Loucy (cell line): ENCODE measurements around the gene CRYBB1.

Experiments used
- H2AFZ ChIP-seq: fragments of 200-600 bp; sonication (generic); 2 replicates; pipeline ENCODE4 v1.6.0; 2016; ENCODE audit warnings: antibody characterized with exemption, mild to moderate bottlenecking, low read length, moderate library complexity
- H3F3A ChIP-seq: fragments of 200-600 bp; 2 replicates; pipeline ENCODE4 v1.6.0; 2016; ENCODE audit warnings: antibody characterized with exemption, low read depth, mild to moderate bottlenecking
- H3K27me3 ChIP-seq: fragments of 200-600 bp; sonication (generic); 2 replicates; pipeline ENCODE4 v1.6.1; 2014; ENCODE audit warnings: low read length, mild to moderate bottlenecking; ENCODE audit not compliant: insufficient read depth, poor library complexity, severe bottlenecking
- H3K36me3 ChIP-seq: fragments of 200-600 bp; sonication (generic); 2 replicates; pipeline ENCODE4 v1.6.1; 2016; ENCODE audit warnings: low read length; ENCODE audit not compliant: insufficient read depth
- H3K4me1 ChIP-seq: fragments of 200-600 bp; sonication (generic); 2 replicates; pipeline ENCODE4 v1.5.1; 2014; ENCODE audit warnings: low read length, mild to moderate bottlenecking; ENCODE audit not compliant: insufficient read depth, poor library complexity, severe bottlenecking
- H3K4me2 ChIP-seq: fragments of 200-600 bp; sonication (generic); 2 replicates; pipeline ENCODE4 v1.6.0; 2014; ENCODE audit warnings: antibody characterized with exemption, low read length, low read depth, mild to moderate bottlenecking; ENCODE audit not compliant: poor library complexity, severe bottlenecking
- H3K4me3 ChIP-seq: fragments of 200-600 bp; sonication (generic); 2 replicates; pipeline ENCODE4 v1.5.1; 2014; ENCODE audit warnings: low read length, mild to moderate bottlenecking, mixed read lengths; ENCODE audit not compliant: poor library complexity, severe bottlenecking
- H3K79me2 ChIP-seq: fragments of 200-600 bp; sonication (generic); 2 replicates; pipeline ENCODE4 v1.6.1; 2014; ENCODE audit warnings: low read length; ENCODE audit not compliant: insufficient read depth
- H3K9ac ChIP-seq: fragments of 200-600 bp; sonication (generic); 2 replicates; pipeline ENCODE4 v1.6.0; 2014; ENCODE audit warnings: mild to moderate bottlenecking, low read depth, low read length, moderate library complexity; ENCODE audit not compliant: poor library complexity, severe bottlenecking
- H3K9me2 ChIP-seq: fragments of 200-600 bp; sonication (generic); replicated peaks from 2 replicates; pipeline ENCODE4 v1.6.1; 2016; ENCODE audit warnings: low read depth, low read length, mixed read lengths
- H3K9me3 ChIP-seq: fragments of 200-600 bp; sonication (generic); 2 replicates; pipeline ENCODE4 v1.6.1; 2014; ENCODE audit warnings: mild to moderate bottlenecking, antibody characterized with exemption, low read length, low read depth; ENCODE audit not compliant: insufficient read depth
- H4K20me1 ChIP-seq: fragments of 200-600 bp; sonication (generic); 2 replicates; pipeline ENCODE4 v1.6.0; 2014; ENCODE audit warnings: antibody characterized with exemption, low read length, mild to moderate bottlenecking; ENCODE audit not compliant: insufficient read depth, poor library complexity, severe bottlenecking
- EZH2phosphoT487 ChIP-seq: fragments of 200-600 bp; IDR thresholded peaks from 2 replicates; pipeline ENCODE4 v1.6.1; 2018; ENCODE audit warnings: antibody characterized with exemption, mild to moderate bottlenecking, moderate library complexity, borderline replicate concordance
- TF ChIP-seq, protein P1 (sequence below): fragments of 200-600 bp; sonication (generic); conservative IDR thresholded peaks from 2 replicates; pipeline ENCODE4 v1.5.1; 2014; ENCODE audit warnings: mild to moderate bottlenecking, antibody characterized with exemption, low read length

The CRYBB1 gene

DNA sequence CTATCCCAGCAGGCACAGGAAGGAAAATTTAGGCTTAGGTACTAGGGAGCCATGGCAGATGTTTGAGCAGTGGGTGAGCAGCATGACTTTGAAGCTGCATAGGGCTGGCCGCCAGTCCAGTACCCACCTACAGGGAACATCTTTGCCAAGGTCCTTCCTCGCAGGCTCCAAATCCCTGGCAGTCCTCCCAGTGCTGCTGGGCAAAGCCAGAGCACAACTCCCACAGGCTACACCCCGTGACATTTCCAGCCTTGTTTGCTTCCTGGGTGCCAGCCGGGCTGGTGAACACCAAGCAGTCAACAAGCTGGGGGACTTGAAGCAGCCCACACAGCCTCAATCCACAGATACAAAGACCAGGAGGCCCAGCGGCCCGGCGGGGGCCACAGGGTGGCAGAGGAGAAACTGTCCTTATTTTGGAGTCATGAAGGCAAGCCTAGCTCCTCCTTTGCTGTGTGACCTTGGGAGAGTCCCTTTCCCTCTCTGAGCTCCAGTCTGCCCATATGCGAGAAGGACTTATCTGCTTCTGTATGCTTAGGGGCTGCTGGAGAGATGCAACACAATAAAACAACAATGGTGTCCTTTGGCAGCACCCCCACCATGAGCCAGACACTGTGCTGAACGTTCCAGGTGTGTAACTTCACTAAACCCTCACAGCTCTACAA is 55.9 kb downstream of the CRYBB1 start:
- H3K79me2 ChIP-seq = peaks cover 26% of the 10 kb centered on the region; the same call in 1 of the 2 replicates
- H3K4me3 ChIP-seq = no peak overlapping the region
- H2AFZ ChIP-seq = no peak overlapping the region
- H3F3A ChIP-seq = no peaks in the 10 kb centered on the region
- no peaks in the 10 kb centered on the region; the same call in 1 of the 2 replicates for H3K36me3 ChIP-seq
- no peaks in the 10 kb centered on the region for H4K20me1 ChIP-seq
- H3K9me3 ChIP-seq = no peaks in the 10 kb centered on the region
- no peaks in the 10 kb centered on the region for H3K9me2 ChIP-seq
- no peak for TF ChIP-seq EZH2phosphoT487
- TF ChIP-seq, protein P1, sequence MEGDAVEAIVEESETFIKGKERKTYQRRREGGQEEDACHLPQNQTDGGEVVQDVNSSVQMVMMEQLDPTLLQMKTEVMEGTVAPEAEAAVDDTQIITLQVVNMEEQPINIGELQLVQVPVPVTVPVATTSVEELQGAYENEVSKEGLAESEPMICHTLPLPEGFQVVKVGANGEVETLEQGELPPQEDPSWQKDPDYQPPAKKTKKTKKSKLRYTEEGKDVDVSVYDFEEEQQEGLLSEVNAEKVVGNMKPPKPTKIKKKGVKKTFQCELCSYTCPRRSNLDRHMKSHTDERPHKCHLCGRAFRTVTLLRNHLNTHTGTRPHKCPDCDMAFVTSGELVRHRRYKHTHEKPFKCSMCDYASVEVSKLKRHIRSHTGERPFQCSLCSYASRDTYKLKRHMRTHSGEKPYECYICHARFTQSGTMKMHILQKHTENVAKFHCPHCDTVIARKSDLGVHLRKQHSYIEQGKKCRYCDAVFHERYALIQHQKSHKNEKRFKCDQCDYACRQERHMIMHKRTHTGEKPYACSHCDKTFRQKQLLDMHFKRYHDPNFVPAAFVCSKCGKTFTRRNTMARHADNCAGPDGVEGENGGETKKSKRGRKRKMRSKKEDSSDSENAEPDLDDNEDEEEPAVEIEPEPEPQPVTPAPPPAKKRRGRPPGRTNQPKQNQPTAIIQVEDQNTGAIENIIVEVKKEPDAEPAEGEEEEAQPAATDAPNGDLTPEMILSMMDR = no peak
- no peaks in the 10 kb centered on the region for H3K27me3 ChIP-seq
- no peak overlapping the region for H3K4me2 ChIP-seq
- peaks cover 10% of the 10 kb centered on the region for H3K4me1 ChIP-seq
- no peak overlapping the region for H3K9ac ChIP-seq

DNA sequence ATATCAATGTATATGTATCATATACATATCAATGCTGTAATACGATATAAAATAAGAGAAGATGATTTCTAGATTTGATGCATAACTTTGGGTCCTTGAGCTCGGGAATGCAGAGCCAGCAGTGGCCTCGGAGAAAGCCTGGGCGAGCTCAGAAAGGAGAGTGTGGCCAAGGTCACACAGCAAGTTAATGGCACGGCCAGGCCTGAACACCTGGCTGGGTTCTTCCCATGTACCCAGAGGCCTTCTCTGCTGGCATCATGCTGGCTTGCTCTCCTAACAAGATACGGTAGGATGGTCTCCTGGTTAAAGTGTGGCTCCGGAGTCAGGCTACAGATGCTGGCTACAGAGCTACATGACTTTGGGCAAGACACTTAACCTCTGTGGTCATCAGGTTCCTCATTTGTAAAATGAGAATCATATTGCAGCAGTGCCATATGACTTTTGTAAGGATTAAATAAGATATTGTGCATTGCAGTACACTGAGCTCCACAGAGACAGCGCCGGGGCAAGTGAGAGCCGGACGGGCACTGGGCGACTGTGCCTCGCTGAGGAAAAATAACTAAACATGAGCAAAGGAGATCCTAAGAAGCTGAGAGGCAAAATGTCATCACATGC is 57.8 kb downstream of the CRYBB1 start:
- Histone ChIP-seq H3K27me3 (no peaks in the 10 kb centered on the region), H4K20me1 (no peaks in the 10 kb centered on the region), H3K4me1 (no peaks in the 10 kb centered on the region), H3K4me2 (no peak overlapping the region), H3K36me3 (no peaks in the 10 kb centered on the region; the same call in 1 of the 2 replicates), H3K4me3 (no peak overlapping the region), H2AFZ (no peak overlapping the region), H3F3A (no peaks in the 10 kb centered on the region), H3K9me3 (no peaks in the 10 kb centered on the region), H3K9ac (no peak overlapping the region), H3K79me2 (peaks cover 21% of the 10 kb centered on the region; the same call in 1 of the 2 replicates), H3K9me2 (no peaks in the 10 kb centered on the region)
- no peak for TF ChIP-seq EZH2phosphoT487
- TF ChIP-seq, protein P1 = no peak

DNA sequence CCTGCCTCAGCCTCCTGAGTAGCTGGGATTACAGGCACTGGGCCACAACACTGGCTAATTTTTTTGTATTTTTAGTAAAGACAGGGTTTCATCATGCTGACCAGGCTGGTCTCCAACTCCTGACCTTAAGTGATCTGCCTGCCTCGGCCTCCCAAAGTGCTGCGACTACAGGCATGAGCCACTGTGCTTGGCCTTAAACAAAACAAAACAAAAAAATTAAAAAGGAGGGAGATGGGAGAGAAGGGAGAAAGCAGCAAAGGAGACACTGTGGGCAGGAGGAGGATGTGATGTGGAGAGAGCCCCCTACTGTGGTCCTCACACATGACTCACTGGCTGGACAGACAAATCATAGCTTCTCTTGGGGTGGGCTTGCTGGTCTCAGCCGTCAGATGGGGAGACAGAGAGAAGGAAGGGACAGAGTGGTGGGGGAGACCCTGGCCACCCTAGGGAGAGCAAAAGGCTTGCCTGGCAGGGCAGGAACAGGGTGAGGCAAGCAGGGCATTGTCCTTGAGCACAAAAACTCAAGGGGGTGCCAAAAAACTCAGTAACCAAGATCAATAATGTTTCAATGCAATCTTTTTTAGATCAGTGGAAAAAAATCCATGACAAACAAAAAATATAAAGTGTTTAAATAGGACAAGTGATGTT is 59.5 kb downstream of the CRYBB1 start:
- no peaks in the 10 kb centered on the region for H3K9me3 ChIP-seq
- H3K36me3 ChIP-seq = no peaks in the 10 kb centered on the region
- no peak overlapping the region for H3K4me2 ChIP-seq
- peaks cover 11% of the 10 kb centered on the region for H3K4me1 ChIP-seq
- no peak for TF ChIP-seq EZH2phosphoT487
- no peaks in the 10 kb centered on the region for H4K20me1 ChIP-seq
- no peaks in the 10 kb centered on the region for H3F3A ChIP-seq
- no peak overlapping the region for H3K9ac ChIP-seq
- H3K79me2 ChIP-seq = peaks cover 14% of the 10 kb centered on the region; the same call in 1 of the 2 replicates
- H2AFZ ChIP-seq = no peak overlapping the region
- H3K9me2 ChIP-seq = no peaks in the 10 kb centered on the region
- H3K4me3 ChIP-seq = no peak overlapping the region
- H3K27me3 ChIP-seq = no peaks in the 10 kb centered on the region
